ENCODE measurements around the gene ZYG11A. TPM values are rescaled to one million over a fixed set of nuclear protein-coding genes. Genes with fewer than 3 reads are reported as not detected.
A peak's percentile ranks its signal among the peaks of the same experiment; 100 is the strongest.
"Not testable (repeated sequence)": the region's sequence is repeated elsewhere in the genome, so short reads cannot be mapped to it uniquely, and the experiment has no call there.

Gene ZYG11A
- total and polyA plus RNA-seq, 2 donors (not counting 3 experiments of a cell fraction or from before 2014, with no cell fraction given) = 0.40 to 2.1 TPM

GRCh38 chr1:52836035-52836434 is 6.5 kb upstream of the ZYG11A start:
- H3K4me2 ChIP-seq (ENCODE audit: insufficient read depth, low read length) = no peak overlapping the region
- no peaks in the 10 kb centered on the region for H3K36me3 ChIP-seq (ENCODE audit: control insufficient read depth in 2 of 2, extremely low read depth in 1 of 2, insufficient read depth in 2 of 2, low read length in 2 of 2)
- no peaks in the 10 kb centered on the region for H3K4me1 ChIP-seq (ENCODE audit: control insufficient read depth, extremely low read depth, insufficient read depth, low read length)
- ChIA-PET CTCF (interaction anchor here (1.3 to 1.4 kb wide), 2 partner anchors 10 to 346 kb away, joined by 3 read pairs; no protein-coding TSS in a partner anchor), POLR2A (no interaction called here)
- H3K27ac ChIP-seq (ENCODE audit: insufficient read depth, low read depth, low read length) = no peak overlapping the region
- intact Hi-C loops (cut with micrococcal nuclease) = no loop called here
- H3K9ac ChIP-seq (replicated peaks; ENCODE audit: extremely low read depth, insufficient read depth, low read length) = no peak overlapping the region
- no peaks in the 10 kb centered on the region for H3K27me3 ChIP-seq (ENCODE audit: control insufficient read depth in 2 of 2, insufficient read depth in 2 of 2, low read length in 2 of 2)
- no peaks in the 10 kb centered on the region for H3K9me3 ChIP-seq (replicated peaks; ENCODE audit: control insufficient read depth, insufficient read depth, low read length)
- no peaks in the 10 kb centered on the region for H4K20me1 ChIP-seq (replicated peaks; ENCODE audit: control insufficient read depth, extremely low read depth, insufficient read depth, low read length)
- no peak overlapping the region for H2AFZ ChIP-seq (ENCODE audit: low read depth, low read length)
- no peaks in the 10 kb centered on the region for H3K79me2 ChIP-seq (ENCODE audit: control insufficient read depth, insufficient read depth, low read length)
- H3K9me1 ChIP-seq (replicated peaks; ENCODE audit: control insufficient read depth, extremely low read depth, insufficient read depth, low read length) = no peaks in the 10 kb centered on the region
- no peak for FAIRE-seq
- dilution Hi-C loops (cut with MboI; ENCODE audit: extremely low pct_ligation_motif_present, low sequenced_read_pairs) = no loop called here
- no peak for DNase-seq (ENCODE audit: low read depth, low spot score)
- no peak for TF ChIP-seq CTCF (IDR thresholded peaks at IDR 0.05; ENCODE audit: extremely low read depth in 1 of 2, insufficient read depth in 1 of 2, low read depth in 1 of 2, low read length in 2 of 2)
- TF ChIP-seq EZH2 (IDR thresholded peaks at IDR 0.05; ENCODE audit: borderline replicate concordance, low read depth, low read length, severe bottlenecking) = no peak
- TF ChIP-seq MYC (IDR thresholded peaks at IDR 0.05; ENCODE audit: low read depth, low read length) = no peak
- TF ChIP-seq GATA2 (IDR thresholded peaks at IDR 0.05; ENCODE audit: insufficient read depth, insufficient read length, low read depth, low read length) = no peak
- TF ChIP-seq MAX (IDR thresholded peaks at IDR 0.05; ENCODE audit: insufficient read depth, insufficient read length) = no peak
- no peak for TF ChIP-seq POLR2A (IDR thresholded peaks at IDR 0.05; ENCODE audit: low read depth, low read length)
- TF ChIP-seq FOS (IDR thresholded peaks at IDR 0.05; ENCODE audit: borderline replicate concordance, insufficient read depth, low read length) = no peak
- TF ChIP-seq JUN (IDR thresholded peaks at IDR 0.05; ENCODE audit: borderline replicate concordance, insufficient read depth, insufficient read length, low read depth) = no peak
- no peak for TF ChIP-seq POLR2AphosphoS5 (IDR thresholded peaks at IDR 0.05; ENCODE audit: insufficient read depth, low read depth, low read length)
- no peak overlapping the region for H3K4me3 ChIP-seq (replicated peaks in 1 of 3; ENCODE audit: insufficient read depth in 1 of 3, low read depth in 1 of 3, low read length in 3 of 3)
- no TSS peak for BruUV-seq (replicated peaks)

GRCh38 chr1:52839175-52839574 is 3.4 kb upstream of the ZYG11A start:
- H2AFZ ChIP-seq (ENCODE audit: low read depth, low read length); CTCF ChIA-PET; H3K9ac ChIP-seq (replicated peaks; ENCODE audit: extremely low read depth, insufficient read depth, low read length); H3K27me3 ChIP-seq (ENCODE audit: control insufficient read depth in 2 of 2, insufficient read depth in 2 of 2, low read length in 2 of 2); H3K9me3 ChIP-seq (replicated peaks; ENCODE audit: control insufficient read depth, insufficient read depth, low read length); DNase-seq (ENCODE audit: low read depth, low spot score); FAIRE-seq; H3K36me3 ChIP-seq (ENCODE audit: control insufficient read depth in 2 of 2, extremely low read depth in 1 of 2, insufficient read depth in 2 of 2, low read length in 2 of 2); H3K4me1 ChIP-seq (ENCODE audit: control insufficient read depth, extremely low read depth, insufficient read depth, low read length); H3K9me1 ChIP-seq (replicated peaks; ENCODE audit: control insufficient read depth, extremely low read depth, insufficient read depth, low read length); H3K4me2 ChIP-seq (ENCODE audit: insufficient read depth, low read length); H4K20me1 ChIP-seq (replicated peaks; ENCODE audit: control insufficient read depth, extremely low read depth, insufficient read depth, low read length); dilution Hi-C loops (cut with MboI; ENCODE audit: extremely low pct_ligation_motif_present, low sequenced_read_pairs); POLR2A ChIA-PET; H3K27ac ChIP-seq (ENCODE audit: insufficient read depth, low read depth, low read length); H3K79me2 ChIP-seq (ENCODE audit: control insufficient read depth, insufficient read depth, low read length); BruUV-seq (replicated peaks); intact Hi-C loops (cut with micrococcal nuclease); H3K4me3 ChIP-seq (replicated peaks in 1 of 3; ENCODE audit: insufficient read depth in 1 of 3, low read depth in 1 of 3, low read length in 3 of 3): not testable (repeated sequence)

- dilution Hi-C loops (cut with MboI; ENCODE audit: extremely low pct_ligation_motif_present, low sequenced_read_pairs); CTCF ChIA-PET; H4K20me1 ChIP-seq (replicated peaks; ENCODE audit: control insufficient read depth, extremely low read depth, insufficient read depth, low read length); H3K27ac ChIP-seq (ENCODE audit: insufficient read depth, low read depth, low read length); H3K4me2 ChIP-seq (ENCODE audit: insufficient read depth, low read length); BruUV-seq (replicated peaks); H3K79me2 ChIP-seq (ENCODE audit: control insufficient read depth, insufficient read depth, low read length); intact Hi-C loops (cut with micrococcal nuclease); H3K9me1 ChIP-seq (replicated peaks; ENCODE audit: control insufficient read depth, extremely low read depth, insufficient read depth, low read length); DNase-seq (ENCODE audit: low read depth, low spot score); H2AFZ ChIP-seq (ENCODE audit: low read depth, low read length); H3K4me3 ChIP-seq (replicated peaks in 1 of 3; ENCODE audit: insufficient read depth in 1 of 3, low read depth in 1 of 3, low read length in 3 of 3); H3K36me3 ChIP-seq (ENCODE audit: control insufficient read depth in 2 of 2, extremely low read depth in 1 of 2, insufficient read depth in 2 of 2, low read length in 2 of 2); H3K4me1 ChIP-seq (ENCODE audit: control insufficient read depth, extremely low read depth, insufficient read depth, low read length); H3K27me3 ChIP-seq (ENCODE audit: control insufficient read depth in 2 of 2, insufficient read depth in 2 of 2, low read length in 2 of 2); H3K9ac ChIP-seq (replicated peaks; ENCODE audit: extremely low read depth, insufficient read depth, low read length); H3K9me3 ChIP-seq (replicated peaks; ENCODE audit: control insufficient read depth, insufficient read depth, low read length): not testable (repeated sequence)
- peak; percentile 4 for FAIRE-seq
- POLR2A ChIA-PET = interaction anchor here (0.5 kb wide), 1 partner anchor 48 kb away, joined by 3 read pairs; no protein-coding TSS in a partner anchor
Measured at GRCh38 chr1:52845119-52845518, 2.6 kb downstream of the ZYG11A start.

All from endothelial cell of umbilical vein (primary cell).